AG10803 (cell line): ENCODE results near the gene PDHB.

Experiments used
- DNase-seq: peaks from one replicate; pipeline ENCODE4 v3.0.0; 2010; ENCODE audit warnings: low read depth
- H3K4me3 ChIP-seq: 2 replicates; pipeline ENCODE4 v1.5.1; 2011; ENCODE audit warnings: mild to moderate bottlenecking, low read length, control low read depth
- CTCF ChIP-seq: conservative IDR thresholded peaks from 2 replicates; pipeline ENCODE4 v1.5.1; 2011; ENCODE audit warnings: mild to moderate bottlenecking, low read length, control low read depth, inconsistent platforms

PDHB gene

DNA sequence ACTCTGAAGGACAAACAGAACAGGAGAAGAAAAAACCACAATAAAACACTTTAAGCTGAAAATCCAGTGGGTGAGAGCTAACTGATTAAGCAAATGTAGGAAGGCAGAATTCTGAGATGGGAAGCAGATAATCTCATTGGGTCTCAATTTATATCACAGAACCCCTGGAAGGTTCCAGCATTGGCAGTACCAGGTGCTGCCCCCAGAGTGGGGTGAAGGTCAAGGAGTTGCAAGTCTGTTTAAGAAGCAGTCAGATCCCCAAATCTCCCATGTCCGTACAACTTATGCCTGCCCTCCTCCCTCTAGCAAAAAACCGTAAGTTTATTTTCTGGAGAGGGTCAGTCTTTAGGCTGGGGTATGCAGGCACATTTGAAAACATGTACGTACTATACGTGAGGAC lies 55.9 kb downstream of the PDHB start:
- no peak for TF ChIP-seq CTCF
- H3K4me3 ChIP-seq: no peak overlapping the region
- DNase-seq: no peak
